PC-3 (cell line): ENCODE results near the gene GUCA2A.

Source experiments
- EZH2phosphoT487 ChIP-seq: fragments of 300-600 bp; sonication (generic); IDR thresholded peaks from 2 replicates; pipeline ENCODE4 v1.6.1; 2018; ENCODE audit warnings: mild to moderate bottlenecking, antibody characterized with exemption, low read length, borderline replicate concordance
- TF ChIP-seq, protein P1 (sequence below): fragments of 300-600 bp; sonication (generic); conservative IDR thresholded peaks from 2 replicates; pipeline ENCODE4 v1.5.1; 2017; ENCODE audit warnings: antibody characterized with exemption, low read depth, mild to moderate bottlenecking, low read length

DNA sequence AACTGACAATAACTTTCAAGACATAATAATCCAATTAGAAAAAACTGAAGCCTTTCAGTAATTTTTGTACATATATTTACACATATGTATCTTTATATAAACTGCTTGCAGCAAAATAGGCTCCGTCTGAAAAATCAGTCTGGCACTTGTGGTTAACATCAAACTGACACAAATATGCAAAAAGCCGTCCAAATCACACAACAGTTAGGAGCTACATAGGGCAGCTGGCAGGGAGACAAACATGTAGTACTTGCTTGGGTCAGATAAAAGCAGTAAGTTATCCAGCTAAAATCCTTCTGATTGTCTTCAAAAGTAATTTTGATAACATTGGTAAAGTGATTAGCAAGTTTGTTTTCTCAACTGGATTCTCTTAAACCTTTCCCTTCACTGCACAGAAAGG is 14.7 kb upstream of the GUCA2A start:
- TF ChIP-seq, protein P1, sequence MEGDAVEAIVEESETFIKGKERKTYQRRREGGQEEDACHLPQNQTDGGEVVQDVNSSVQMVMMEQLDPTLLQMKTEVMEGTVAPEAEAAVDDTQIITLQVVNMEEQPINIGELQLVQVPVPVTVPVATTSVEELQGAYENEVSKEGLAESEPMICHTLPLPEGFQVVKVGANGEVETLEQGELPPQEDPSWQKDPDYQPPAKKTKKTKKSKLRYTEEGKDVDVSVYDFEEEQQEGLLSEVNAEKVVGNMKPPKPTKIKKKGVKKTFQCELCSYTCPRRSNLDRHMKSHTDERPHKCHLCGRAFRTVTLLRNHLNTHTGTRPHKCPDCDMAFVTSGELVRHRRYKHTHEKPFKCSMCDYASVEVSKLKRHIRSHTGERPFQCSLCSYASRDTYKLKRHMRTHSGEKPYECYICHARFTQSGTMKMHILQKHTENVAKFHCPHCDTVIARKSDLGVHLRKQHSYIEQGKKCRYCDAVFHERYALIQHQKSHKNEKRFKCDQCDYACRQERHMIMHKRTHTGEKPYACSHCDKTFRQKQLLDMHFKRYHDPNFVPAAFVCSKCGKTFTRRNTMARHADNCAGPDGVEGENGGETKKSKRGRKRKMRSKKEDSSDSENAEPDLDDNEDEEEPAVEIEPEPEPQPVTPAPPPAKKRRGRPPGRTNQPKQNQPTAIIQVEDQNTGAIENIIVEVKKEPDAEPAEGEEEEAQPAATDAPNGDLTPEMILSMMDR = no peak
- no peak for TF ChIP-seq EZH2phosphoT487
